GM19452 (cell line): ENCODE measurements around the gene EMP1.

Experiments used
- ATAC-seq: cut with Tn5 transposase; IDR thresholded peaks from one replicate; pipeline ENCODE4 v1.9.1; 2021; ENCODE audit not compliant: unreplicated experiment

Gene EMP1, protein sequence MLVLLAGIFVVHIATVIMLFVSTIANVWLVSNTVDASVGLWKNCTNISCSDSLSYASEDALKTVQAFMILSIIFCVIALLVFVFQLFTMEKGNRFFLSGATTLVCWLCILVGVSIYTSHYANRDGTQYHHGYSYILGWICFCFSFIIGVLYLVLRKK

GRCh38 chr12:13196130-13196921 lies at the start of gene EMP1:
Gene EMP1, plus strand, starts transcription at chr12:13196726. Its CDS starts 14,785 bp downstream, at chr12:13211511.
- ATAC-seq: peak; percentile 88

DNA sequence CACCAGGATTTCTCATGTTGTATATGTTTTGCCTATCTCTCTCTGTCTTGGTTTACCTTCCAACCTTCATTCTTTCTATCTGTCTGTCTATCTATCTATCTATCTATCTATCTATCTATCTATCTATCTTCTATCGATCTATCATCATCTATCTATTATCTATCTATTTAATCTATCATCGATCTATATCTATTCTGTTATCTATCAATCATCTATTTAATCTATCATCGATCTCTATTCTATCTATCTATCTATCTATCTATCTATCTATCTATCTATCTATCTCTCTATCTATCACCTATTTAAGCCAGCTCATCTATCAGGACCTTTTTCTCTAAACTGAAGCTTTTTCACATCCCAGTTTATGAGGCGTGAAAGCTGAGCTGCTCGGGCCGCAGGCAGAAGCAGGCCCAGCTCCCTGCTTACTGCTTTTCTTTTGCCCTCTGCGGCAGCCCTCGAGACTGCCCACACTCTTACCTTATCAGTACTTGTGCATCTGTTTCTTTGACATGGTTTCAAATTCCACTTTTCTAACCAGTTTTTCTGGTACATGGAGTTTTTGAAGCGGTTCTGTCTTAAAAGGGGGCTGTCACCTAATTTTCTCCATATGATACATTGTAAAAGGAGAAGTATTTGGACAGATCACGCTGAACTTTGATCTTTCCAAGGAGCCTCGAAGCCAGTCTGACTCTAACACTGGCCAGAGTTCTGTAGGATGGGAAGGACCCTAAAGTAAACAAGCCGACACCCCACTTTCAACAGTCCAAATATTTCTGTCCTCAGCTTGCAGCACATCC lies 48.6 kb upstream of the EMP1 start:
- no peak for ATAC-seq

GRCh38 chr12:13148485-13148847 lies 48.1 kb upstream of the EMP1 start:
- ATAC-seq: no peak

DNA sequence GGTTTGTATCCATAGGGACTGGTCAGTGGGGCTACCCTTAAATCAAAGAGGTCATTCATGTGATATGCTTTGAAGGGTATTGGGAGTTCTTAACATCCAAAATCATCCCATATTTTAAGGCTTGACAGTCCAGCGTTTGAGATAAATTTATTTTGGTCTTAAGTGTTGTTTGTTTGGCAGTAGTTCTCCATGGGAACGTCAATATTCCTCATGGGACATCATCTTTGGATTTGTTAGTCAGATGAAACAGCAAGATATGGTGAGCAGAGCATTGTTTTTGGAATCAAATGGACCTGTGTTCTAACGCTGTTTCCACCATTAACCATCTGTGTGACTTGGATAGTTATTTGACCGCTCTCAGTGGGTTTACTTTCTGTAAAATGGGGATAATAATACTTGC lies 47.1 kb upstream of the EMP1 start:
- no peak for ATAC-seq

DNA sequence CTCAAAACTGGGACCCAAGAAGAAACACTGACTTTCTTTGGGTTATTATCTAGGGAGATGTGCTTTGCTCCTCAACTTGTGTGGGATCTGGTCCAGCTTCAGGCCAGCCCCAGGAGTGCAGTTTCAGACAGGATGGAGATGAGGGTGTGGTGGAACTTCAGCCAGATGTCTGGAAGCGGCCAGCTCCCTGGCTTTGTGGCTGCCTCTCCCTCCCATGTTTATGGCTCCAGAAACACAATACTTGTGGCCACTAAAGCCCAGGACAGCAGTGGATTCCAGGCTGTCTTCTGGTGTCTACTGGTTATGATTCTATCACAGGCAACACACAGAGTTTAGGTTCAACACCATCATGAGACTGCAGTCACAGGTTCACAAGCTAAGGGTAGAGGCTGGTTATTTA lies 44.2 kb upstream of the EMP1 start:
- ATAC-seq: no peak

GRCh38 chr12:13152756-13153155 lies 43.8 kb upstream of the EMP1 start:
- no peak for ATAC-seq

- ATAC-seq: no peak
Observed at GRCh38 chr12:13153180-13153579, 43.3 kb upstream of the EMP1 start.

- no peak for ATAC-seq
Observed at GRCh38 chr12:13154027-13154538, 42.4 kb upstream of the EMP1 start.

- no peak for ATAC-seq
Observed at GRCh38 chr12:13154831-13155230, 41.7 kb upstream of the EMP1 start.

GRCh38 chr12:13156277-13156676 lies 40.2 kb upstream of the EMP1 start:
- no peak for ATAC-seq

GRCh38 chr12:13161172-13161571 lies 35.4 kb upstream of the EMP1 start:
- ATAC-seq: no peak

- ATAC-seq: no peak
Observed at GRCh38 chr12:13162904-13163303, 33.6 kb upstream of the EMP1 start.

GRCh38 chr12:13163868-13164635 lies 32.5 kb upstream of the EMP1 start:
- ATAC-seq: no peak

DNA sequence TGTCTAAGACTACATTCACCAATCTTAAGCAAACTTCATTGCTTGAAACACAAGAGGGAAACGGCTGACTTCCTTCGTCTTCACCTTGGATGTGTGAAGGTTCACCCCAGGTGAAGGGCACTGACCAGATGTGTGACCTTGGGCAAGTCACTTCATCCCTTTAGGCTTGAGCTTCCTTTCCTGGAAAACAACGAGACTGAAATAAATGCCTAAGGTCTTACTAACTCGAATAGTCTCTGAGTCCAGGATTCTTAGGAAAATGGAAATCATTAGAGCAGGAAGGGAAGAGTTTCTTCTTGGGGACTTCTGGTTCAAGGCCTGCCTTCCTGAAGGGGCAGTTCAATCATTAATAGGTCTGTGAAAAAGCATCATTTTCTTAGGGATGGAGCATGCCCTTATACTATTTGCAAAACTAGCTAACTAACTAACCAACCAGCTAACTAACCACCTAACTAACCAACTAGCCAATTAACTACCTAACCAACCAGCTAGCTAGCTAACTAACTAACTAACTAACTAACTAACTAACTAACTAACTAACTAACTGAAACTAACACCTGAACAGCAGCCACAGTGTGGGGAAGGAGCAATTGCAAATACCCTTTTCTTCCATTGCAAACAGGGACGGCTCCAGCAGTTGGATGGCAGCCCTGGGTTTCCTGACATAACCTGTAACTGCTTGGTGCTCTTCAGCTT lies 31.5 kb upstream of the EMP1 start:
- no peak for ATAC-seq

- peak; percentile 70 for ATAC-seq
Observed at GRCh38 chr12:13165617-13166041, 30.9 kb upstream of the EMP1 start.

DNA sequence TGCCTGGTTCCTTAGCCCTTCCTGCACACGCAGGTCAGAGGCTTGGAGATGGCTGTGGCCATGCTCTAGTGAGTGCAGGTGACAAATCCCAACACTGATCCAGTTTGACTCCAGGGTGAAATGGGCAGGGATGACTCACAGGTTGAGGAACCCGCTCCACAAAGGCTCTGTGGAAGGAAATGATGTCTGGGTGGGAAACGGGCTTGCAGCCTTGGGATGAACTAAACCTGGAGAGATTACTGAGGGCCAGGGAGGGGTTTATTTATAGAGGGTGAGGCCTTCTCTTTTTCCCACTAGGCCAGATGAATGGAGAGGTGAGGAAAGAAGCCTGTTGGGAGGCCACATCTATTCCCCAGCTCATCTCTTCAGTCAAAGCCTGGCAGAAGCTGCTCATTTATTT lies 29.3 kb upstream of the EMP1 start:
- ATAC-seq: no peak

- no peak for ATAC-seq
Observed at GRCh38 chr12:13167906-13168305, 28.6 kb upstream of the EMP1 start.

- no peak for ATAC-seq
Observed at GRCh38 chr12:13169272-13169671, 27.3 kb upstream of the EMP1 start.

DNA sequence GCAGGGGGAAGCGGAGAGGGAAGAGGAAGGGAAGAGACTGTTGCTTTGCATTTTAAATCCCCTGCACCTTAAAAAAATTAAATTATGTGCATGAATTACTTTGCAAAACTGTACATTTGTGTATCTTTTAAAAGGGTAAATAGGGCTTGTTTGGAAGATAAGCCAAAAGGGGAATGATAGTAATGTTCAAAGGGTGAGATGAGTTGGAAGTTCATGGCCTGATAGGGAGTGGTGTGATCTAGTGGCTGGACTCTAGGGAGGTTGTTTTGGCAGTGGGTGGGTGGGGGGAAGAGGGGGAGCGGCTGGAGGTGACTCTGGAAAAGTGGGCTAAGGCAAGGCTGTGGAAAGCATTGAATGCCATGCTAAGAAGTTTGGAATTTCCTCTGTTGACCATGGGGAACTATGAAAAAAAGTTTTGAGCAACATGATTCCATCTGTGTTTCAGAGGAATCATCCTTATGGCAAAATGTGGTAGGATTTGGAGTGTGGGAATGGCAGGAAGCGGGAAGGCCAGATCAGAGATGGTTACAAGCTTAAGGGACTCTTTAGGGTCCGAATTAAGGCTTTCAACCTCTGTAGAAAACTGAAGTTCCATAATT lies 25.5 kb upstream of the EMP1 start:
- ATAC-seq: no peak
